Right lobe of liver (tissue), 6 donors: Measurements from ENCODE around the gene ASAP3. TPM values are rescaled to one million over a fixed set of nuclear protein-coding genes. Genes with fewer than 3 reads are reported as not detected.

Experiments used
- ATAC-seq, 4 donors: fragments of 200-7000 bp; cut with Tn5 transposase; one replicate each; pipeline ENCODE4 v1.9.1; 2020; ENCODE audit warnings: mild to moderate bottlenecking in 4 of 4, moderate library complexity in 4 of 4
- DNase-seq, 3 donors: peaks; one replicate each; pipeline ENCODE4 v3.0.0-alpha.2; 2020
- H3K27ac ChIP-seq, 3 donors: fragments of 200-600 bp; one replicate each; pipeline ENCODE4 v1.8.0; 2022
- H3K27me3 ChIP-seq, 2 donors: fragments of 200-600 bp; one replicate each; pipeline ENCODE4 v1.8.0; 2022
- H3K36me3 ChIP-seq, 4 donors: fragments of 200-600 bp; sonication (generic) in 1 of 4; one replicate each; pipeline versions ENCODE4 v1.5.1 to v1.8.0; 2017 to 2022; ENCODE audit warnings: control low read depth in 1 of 4
- H3K4me1 ChIP-seq, 4 donors: fragments of 200-600 bp; sonication (generic) in 1 of 4; one replicate each; pipeline versions ENCODE4 v1.5.1 to v1.8.0; 2017 to 2022; ENCODE audit warnings: control low read depth in 1 of 4
- H3K4me3 ChIP-seq, 3 donors: fragments of 200-600 bp; one replicate each; pipeline ENCODE4 v1.8.0; 2022
- H3K9me3 ChIP-seq, 4 donors: fragments of 200-600 bp; sonication (generic) in 1 of 4; one replicate each; pipeline versions ENCODE4 v1.5.1 to v1.8.0; 2017 to 2022; ENCODE audit warnings: control low read depth in 1 of 4
- CTCF ChIP-seq, 4 donors: fragments of 200-600 bp in 3 of 4; fragments of 450-650 bp in 1 of 4; IDR thresholded peaks; one replicate each; pipeline versions ENCODE4 v1.5.1 to v1.8.0; 2016 to 2022; ENCODE audit warnings: antibody characterized with exemption in 4 of 4, mild to moderate bottlenecking in 2 of 4
- POLR2A ChIP-seq: fragments of 450-650 bp; IDR thresholded peaks from one replicate; pipeline ENCODE4 v1.6.1; 2017; ENCODE audit warnings: antibody characterized with exemption, mild to moderate bottlenecking
- WGBS: methylation state at CpG from one replicate; pipeline ENCODE4 v1.1.6; 2018; ENCODE audit warnings: low coverage, low lambda C conversion rate; ENCODE audit not compliant: insufficient coverage; ENCODE audit errors: missing lambda C conversion rate; 5-methylcytosine and 5-hydroxymethylcytosine counted together
- intact Hi-C, 2 donors: fragments of 100-400 bp; cut with DNase I; formaldehyde crosslinking; loops; one replicate each; pipeline versions ENCODE4 v1.11.2 to v1.14.1; 2022
- total RNA-seq, 6 experiments: library from RNA; depleted of rRNA in 2 of 6; stranded (reverse); fragments of >200 nt in 2 of 6; fragmentation: NEBNext Ultra II Directional in 3 of 6; extraction: Animal tissue kit (Norgen Biotek cat#: 25700) in 3 of 6; gene quantifications; one replicate each; pipeline versions ENCODE4 v1.1.0 to v1.2.4, GENCODE V29; 2016 to 2023
- donor health status: DM: no; HTN: yes; CAD: no.
- donor health status: DM: no; HTN: no; CAD: no.
- donor health status: DM: no; HTN: no; CAD: no.
- donor health status: DM: no; HTN: yes; CAD: no.
- donor health status: DM: no; HTN: yes; CAD: no.

ASAP3 gene
- total RNA-seq, 6 experiments from 2014 or later, result 12.3 to 22.1 (median 16.6) TPM

- H3K27me3 ChIP-seq, result no peaks in the 10 kb centered on the region
- ATAC-seq, result no peak
- 91% methylated on average over 8 of the region's 8 CpGs for whole genome bisulfite sequencing
- no peaks in the 10 kb centered on the region for H3K9me3 ChIP-seq
- peaks cover 0 to 22% (median 8%) of the 10 kb centered on the region in 4 donors for H3K4me1 ChIP-seq
- no peak overlapping the region for H3K27ac ChIP-seq
- no peak overlapping the region for H3K4me3 ChIP-seq
- intact Hi-C loops, result no loop called here
- peaks cover 0 to 43% (median 14%) of the 10 kb centered on the region in 4 donors for H3K36me3 ChIP-seq
- no peak for DNase-seq
- no peak for TF ChIP-seq CTCF (IDR thresholded peaks at IDR 0.05)
- TF ChIP-seq POLR2A, result no peak
Observed at GRCh38 chr1:23407016-23407630, 76.9 kb downstream of the ASAP3 start.

- H3K4me3 ChIP-seq, result no peak overlapping the region
- WGBS, result 89% methylated on average over 1 of the region's 3 CpGs
- no peaks in the 10 kb centered on the region for H3K27me3 ChIP-seq
- no peaks in the 10 kb centered on the region for H3K9me3 ChIP-seq
- DNase-seq (no peak), ATAC-seq (no peak)
- intact Hi-C loops, result no loop called here
- peaks cover 0 to 22% (median 8%) of the 10 kb centered on the region in 4 donors for H3K4me1 ChIP-seq
- TF ChIP-seq CTCF (IDR thresholded peaks at IDR 0.05) (no peak), POLR2A (no peak)
- H3K36me3 ChIP-seq, result peaks cover 0 to 44% (median 14%) of the 10 kb centered on the region in 4 donors
- H3K27ac ChIP-seq, result no peak overlapping the region
Observed at GRCh38 chr1:23405946-23406345, 78.0 kb downstream of the ASAP3 start.

GRCh38 chr1:23403735-23404486 lies 80.1 kb downstream of the ASAP3 start:
- Histone ChIP-seq H3K4me1 (peaks cover 0 to 22% (median 8%) of the 10 kb centered on the region in 4 donors), H3K27me3 (no peaks in the 10 kb centered on the region), H3K27ac (no peak overlapping the region), H3K4me3 (no peak overlapping the region), H3K9me3 (no peaks in the 10 kb centered on the region), H3K36me3 (peaks cover 0 to 33% (median 11%) of the 10 kb centered on the region in 4 donors)
- DNase-seq (peak; percentile 86 to 89 (median 88)), ATAC-seq (peak; percentile 90 to 92 (median 92))
- 10% methylated on average over 16 of the region's 19 CpGs for WGBS
- intact Hi-C loops, result no loop called here
- TF ChIP-seq POLR2A (no peak), CTCF (IDR thresholded peaks at IDR 0.05) (peak; percentile 92 to 93 (median 92))

GRCh38 chr1:23403355-23403734 lies 80.6 kb downstream of the ASAP3 start:
- ATAC-seq (no peak), DNase-seq (no peak)
- 82% methylated on average over 4 of the region's 4 CpGs for WGBS
- no peak for TF ChIP-seq POLR2A
- no peak for TF ChIP-seq CTCF (IDR thresholded peaks at IDR 0.05)
- H3K36me3 ChIP-seq, result peaks cover 0 to 28% (median 11%) of the 10 kb centered on the region in 4 donors
- peaks cover 0 to 22% (median 8%) of the 10 kb centered on the region in 4 donors for H3K4me1 ChIP-seq
- no peaks in the 10 kb centered on the region for H3K27me3 ChIP-seq
- no peak overlapping the region for H3K4me3 ChIP-seq
- no peaks in the 10 kb centered on the region for H3K9me3 ChIP-seq
- H3K27ac ChIP-seq, result no peak overlapping the region
- intact Hi-C loops, result no loop called here
